HG02885 (cell line): ENCODE measurements around the gene FANCD2.
"Not testable (repeated sequence)": the region's sequence is repeated elsewhere in the genome, so short reads cannot be mapped to it uniquely, and the experiment has no call there.

Experiments used
- ATAC-seq: cut with Tn5 transposase; IDR thresholded peaks from one replicate; pipeline ENCODE4 v1.9.1; 2021; ENCODE audit warnings: mild to moderate bottlenecking; ENCODE audit not compliant: unreplicated experiment, poor library complexity

The FANCD2 gene

GRCh38 chr3:10091387-10091786 lies 65.2 kb downstream of the FANCD2 start:
- ATAC-seq, result not testable (repeated sequence)

- no peak for ATAC-seq
Measured at GRCh38 chr3:10093678-10094077, 67.4 kb downstream of the FANCD2 start.

GRCh38 chr3:10099041-10099440 lies 72.8 kb downstream of the FANCD2 start:
- no peak for ATAC-seq

GRCh38 chr3:10106919-10107318 lies 80.7 kb downstream of the FANCD2 start:
- no peak for ATAC-seq

GRCh38 chr3:10108091-10108490 lies 81.9 kb downstream of the FANCD2 start, which contains the start of gene FANCD2OS:
TSS of gene FANCD2OS (minus strand) at chr3:10108255. CDS start at chr3:10104774, 3,481 bp downstream.
- no peak for ATAC-seq

- ATAC-seq, result peak; percentile 94
Measured at GRCh38 chr3:10115326-10116137, 89.3 kb downstream of the FANCD2 start, which contains the start of gene BRK1. TSS of gene BRK1 (plus strand) at chr3:10115675. CDS start at chr3:10115702, 27 bp downstream.

- no peak for ATAC-seq
Measured at GRCh38 chr3:10116138-10116460, 89.9 kb downstream of the FANCD2 start.

GRCh38 chr3:10116928-10117327 lies 90.7 kb downstream of the FANCD2 start:
- no peak for ATAC-seq

GRCh38 chr3:10119376-10119775 lies 93.1 kb downstream of the FANCD2 start:
- ATAC-seq, result no peak

GRCh38 chr3:10121064-10121463 lies 94.8 kb downstream of the FANCD2 start:
- ATAC-seq, result no peak

GRCh38 chr3:10122724-10123123 lies 96.5 kb downstream of the FANCD2 start:
- ATAC-seq, result no peak

- ATAC-seq, result not testable (repeated sequence)
Measured at GRCh38 chr3:10135872-10136271, 109.6 kb downstream of the FANCD2 start.

- ATAC-seq, result no peak
Measured at GRCh38 chr3:10136426-10137005, 110.3 kb downstream of the FANCD2 start.

- no peak for ATAC-seq
Measured at GRCh38 chr3:10137178-10137577, 110.9 kb downstream of the FANCD2 start.

- ATAC-seq, result no peak
Measured at GRCh38 chr3:10140996-10141546, 114.8 kb downstream of the FANCD2 start.

GRCh38 chr3:10142707-10143560 lies 116.7 kb downstream of the FANCD2 start:
- no peak for ATAC-seq

- ATAC-seq, result no peak
Measured at GRCh38 chr3:10145685-10146084, 119.4 kb downstream of the FANCD2 start.

GRCh38 chr3:10149226-10149625 lies 123.0 kb downstream of the FANCD2 start:
- no peak for ATAC-seq

- no peak for ATAC-seq
Measured at GRCh38 chr3:10150987-10151386, 124.8 kb downstream of the FANCD2 start.
